Spleen (tissue), 11 donors: ENCODE data around the gene TCIRG1. TPM values are rescaled to one million over a fixed set of nuclear protein-coding genes. Genes with fewer than 3 reads are reported as not detected.
A peak's percentile ranks its signal among the peaks of the same experiment; 100 is the strongest.

Experiments used
- DNase-seq: peaks from one replicate; pipeline ENCODE4 v3.0.0-alpha.2; 2020
- H3K27ac ChIP-seq, 8 donors: fragments of 200-600 bp; sonication (generic) in 7 of 8; 1 replicate in 4 of 8; 2 replicates in 4 of 8; pipeline versions ENCODE4 v1.5.0 to v1.8.0; 2016 to 2021; ENCODE audit warnings: inconsistent platforms in 4 of 8, mild to moderate bottlenecking in 4 of 8, moderate library complexity in 1 of 8
- H3K27me3 ChIP-seq, 7 donors: fragments of 200-600 bp; sonication (generic) in 6 of 7; replicated peaks in 1 of 7; 1 replicate in 4 of 7; 2 replicates in 3 of 7; pipeline versions ENCODE4 v1.5.0 to v1.8.0; 2016 to 2021; ENCODE audit warnings: inconsistent platforms in 3 of 7, mild to moderate bottlenecking in 1 of 7
- H3K36me3 ChIP-seq, 6 donors: fragments of 200-600 bp; sonication (generic) in 5 of 6; 1 replicate in 4 of 6; 2 replicates in 2 of 6; pipeline versions ENCODE4 v1.5.0 to v1.8.0; 2016 to 2021; ENCODE audit warnings: inconsistent platforms in 2 of 6
- H3K4me1 ChIP-seq, 6 donors: fragments of 200-600 bp; sonication (generic) in 5 of 6; 1 replicate in 3 of 6; 2 replicates in 3 of 6; pipeline versions ENCODE4 v1.5.0 to v1.8.0; 2016 to 2021; ENCODE audit warnings: inconsistent platforms in 3 of 6
- H3K4me3 ChIP-seq, 8 donors: fragments of 200-600 bp; sonication (generic) in 7 of 8; 1 replicate in 4 of 8; 2 replicates in 4 of 8; pipeline versions ENCODE4 v1.5.0 to v1.8.0; 2016 to 2021; ENCODE audit warnings: inconsistent platforms in 4 of 8, mild to moderate bottlenecking in 4 of 8, moderate library complexity in 2 of 8
- H3K9me3 ChIP-seq, 8 donors: fragments of 200-600 bp; sonication (generic) in 7 of 8; 1 replicate in 4 of 8; 2 replicates in 4 of 8; pipeline versions ENCODE4 v1.5.0 to v1.8.0; 2016 to 2021; ENCODE audit warnings: inconsistent platforms in 4 of 8
- CTCF ChIP-seq, 11 experiments: fragments of 200-600 bp in 7 of 11; fragments of 450-650 bp in 4 of 11; sonication (generic) in 4 of 11; IDR thresholded peaks in 8 of 11; conservative IDR thresholded peaks in 3 of 11; 1 replicate in 7 of 11; 2 replicates in 4 of 11; pipeline versions ENCODE4 v1.4.0 to v1.8.0; 2016 to 2021; ENCODE audit warnings: antibody characterized with exemption in 11 of 11, inconsistent platforms in 4 of 11, mild to moderate bottlenecking in 1 of 11
- POLR2A ChIP-seq, 3 donors: fragments of 450-650 bp; IDR thresholded peaks; one replicate each; pipeline ENCODE4 v1.5.1; 2017; ENCODE audit warnings: antibody characterized with exemption in 3 of 3, mild to moderate bottlenecking in 1 of 3
- POLR2AphosphoS5 ChIP-seq, 3 donors: sonication (generic); formaldehyde crosslinking; IDR thresholded peaks; one replicate each; pipeline ENCODE4 v1.5.1; 2017; ENCODE audit warnings: antibody characterized with exemption in 3 of 3
- WGBS, 5 donors: extraction: QIAGEN DNeasy Blood & Tissue Kit in 3 of 5; methylation state at CpG; one replicate each; pipeline versions ENCODE4 v1.1.5 to v1.1.7; 2013 to 2018; 5-methylcytosine and 5-hydroxymethylcytosine counted together
- intact Hi-C: fragments of 100-400 bp; cut with DNase I; formaldehyde crosslinking; loops from one replicate; pipeline ENCODE4 v1.15.0; 2023; ENCODE audit warnings: low total_unique reads
- polyA plus RNA-seq, 3 donors: library from polyadenylated mRNA; stranded (reverse); fragments of 200-250 nt; gene quantifications; one replicate each; pipeline ENCODE4 v1.2.1, GENCODE V29; 2013
- total RNA-seq, 7 donors: library from RNA; depleted of rRNA in 3 of 7; stranded (reverse); fragments of >200 nt in 3 of 7; fragmentation: NEBNext Ultra II Directional in 4 of 7; extraction: Animal tissue kit (Norgen Biotek cat#: 25700) in 4 of 7; gene quantifications; one replicate each; pipeline versions ENCODE4 v1.1.0 to v1.2.1, GENCODE V29; 2016 to 2021
- donor health status: healthy with polysubstance abuse.
- donor health status: DM: no; HTN: no; CAD: no; lungs with moderate emphysema.
- donor health status: DM: no; HTN: no; CAD: no.
- donor health status: Bipolar disorder and iron deficiency.
- donor health status: healthy.
- donor health status: DM: no; HTN: no; CAD: no.
- donor health status: DM: yes; HTN: yes; CAD: no.

The TCIRG1 gene
- total and polyA plus RNA-seq, 10 donors: 199 to 707 (median 377) TPM

- H3K27me3 ChIP-seq: no peaks in the 10 kb centered on the region
- no peak overlapping the region for H3K27ac ChIP-seq
- H3K9me3 ChIP-seq: no peaks in the 10 kb centered on the region
- no peak overlapping the region for H3K4me3 ChIP-seq
- 78 to 93% (median 83%) methylated on average over 12 to 18 of the region's 18 CpGs for WGBS, 5 donors
- H3K36me3 ChIP-seq: peaks cover 0 to 91% (median 13%) of the 10 kb centered on the region in 6 donors
- peaks cover 0 to 36% (median 21%) of the 10 kb centered on the region in 6 donors for H3K4me1 ChIP-seq
- TF ChIP-seq POLR2A (IDR thresholded peaks at IDR 0.05) (no peak), POLR2AphosphoS5 (IDR thresholded peaks at IDR 0.05) (peak in 1 of 3 donors; percentile 12)
- no peak for DNase-seq
- intact Hi-C loops: no loop called here
Measured at GRCh38 chr11:68018730-68019190, 20.1 kb upstream of the TCIRG1 start.

- Histone ChIP-seq H3K27ac (no peak overlapping the region), H3K27me3 (no peaks in the 10 kb centered on the region), H3K4me1 (peaks cover 0 to 29% (median 14%) of the 10 kb centered on the region in 6 donors), H3K9me3 (peaks cover 0 to 4% (median 0%) of the 10 kb centered on the region in 8 donors), H3K36me3 (peaks cover 0 to 97% (median 13%) of the 10 kb centered on the region in 6 donors), H3K4me3 (no peak overlapping the region)
- no peak for DNase-seq
- TF ChIP-seq POLR2A (IDR thresholded peaks at IDR 0.05): no peak
- TF ChIP-seq POLR2AphosphoS5 (IDR thresholded peaks at IDR 0.05): no peak
- no peak for TF ChIP-seq CTCF (IDR thresholded peaks at IDR 0.05 in 8 of 11, conservative IDR thresholded peaks at IDR 0.05 in 3 of 11)
- intact Hi-C loops: no loop called here
- 81 to 93% (median 90%) methylated on average over 5 to 12 of the region's 12 CpGs for WGBS, 5 donors
Measured at GRCh38 chr11:68019486-68019885, 19.3 kb upstream of the TCIRG1 start.

GRCh38 chr11:68020575-68020974 is 18.2 kb upstream of the TCIRG1 start:
- Histone ChIP-seq H3K4me1 (peaks cover 0 to 21% (median 8%) of the 10 kb centered on the region in 6 donors), H3K9me3 (peaks cover 0 to 11% (median 0%) of the 10 kb centered on the region in 8 donors), H3K27ac (no peak overlapping the region), H3K27me3 (no peaks in the 10 kb centered on the region), H3K36me3 (peaks cover 0 to 99% (median 20%) of the 10 kb centered on the region in 6 donors), H3K4me3 (no peak overlapping the region)
- peak in 3 of 11 experiments; percentile 8 to 14 (median 14) for TF ChIP-seq CTCF (IDR thresholded peaks at IDR 0.05 in 8 of 11, conservative IDR thresholded peaks at IDR 0.05 in 3 of 11)
- TF ChIP-seq POLR2AphosphoS5 (IDR thresholded peaks at IDR 0.05): no peak
- no peak for DNase-seq
- 56 to 69% (median 64%) methylated on average over 11 of the region's 11 CpGs for WGBS, 5 donors
- intact Hi-C loops: no loop called here

GRCh38 chr11:68021167-68021787 is 17.5 kb upstream of the TCIRG1 start:
- H3K27ac ChIP-seq: no peak overlapping the region

More at GRCh38 chr11:68021167-68021787, 17.5 kb upstream of the TCIRG1 start:
- Histone ChIP-seq H3K36me3 (peaks cover 0 to 99% (median 20%) of the 10 kb centered on the region in 6 donors), H3K4me1 (peaks cover 0 to 21% (median 8%) of the 10 kb centered on the region in 6 donors), H3K27me3 (no peaks in the 10 kb centered on the region), H3K4me3 (no peak overlapping the region), H3K9me3 (peaks cover 0 to 11% (median 0%) of the 10 kb centered on the region in 8 donors)
- DNase-seq: no peak
- TF ChIP-seq CTCF (IDR thresholded peaks at IDR 0.05 in 8 of 11, conservative IDR thresholded peaks at IDR 0.05 in 3 of 11): peak in 3 of 11 experiments; percentile 8 to 24 (median 18)
- TF ChIP-seq POLR2A (IDR thresholded peaks at IDR 0.05): no peak
- no peak for TF ChIP-seq POLR2AphosphoS5 (IDR thresholded peaks at IDR 0.05)
- intact Hi-C loops: no loop called here
- WGBS, 5 donors: 73 to 86% (median 79%) methylated on average over 13 to 27 of the region's 27 CpGs
